Measurements from ENCODE around the gene TNPO1. TPM values are rescaled to one million over a fixed set of nuclear protein-coding genes. Genes with fewer than 3 reads are reported as not detected.

Gene TNPO1
- total RNA-seq, 4 donors from 2014 or later: 96.8 to 130 (median 111) TPM

GRCh38 chr5:72847989-72848473 lies 31.6 kb downstream of the TNPO1 start:
- H3K27ac ChIP-seq: peak overlapping the region; percentile 90 to 97 (median 96)
- intact Hi-C loops (cut with DNase I; ENCODE audit: low total_unique reads) (loop anchor here (1.0 kb wide), 1 partner anchor 32 kb away; the partner anchor contains the start of gene TNPO1), in situ Hi-C loops (cut with MboI; ENCODE audit: low sequenced_read_pairs in 4 of 4) (loop anchor here in 2 of 4 donors (10.0 to 25.0 kb wide), 2 partner anchors 233 to 486 kb away; no protein-coding TSS in a partner anchor)
- no peaks in the 10 kb centered on the region for H3K9me3 ChIP-seq
- ATAC-seq: peak; percentile 89 to 90
- peak; percentile 94 to 95 for TF ChIP-seq POLR2A (IDR thresholded peaks at IDR 0.05)
- TF ChIP-seq CTCF (IDR thresholded peaks at IDR 0.05 in 4 of 5, conservative IDR thresholded peaks at IDR 0.05 in 1 of 5): peak in 1 of 5 experiments; percentile 8
- H3K4me1 ChIP-seq: peaks cover 76 to 83% of the 10 kb centered on the region in 2 donors
- DNase-seq: peak; percentile 87 to 92
- H3K27me3 ChIP-seq: no peaks in the 10 kb centered on the region
- no peaks in the 10 kb centered on the region for H3K36me3 ChIP-seq
- H3K4me3 ChIP-seq: peak overlapping the region; percentile 81 to 92 (median 91)

GRCh38 chr5:72848474-72849428 lies 32.3 kb downstream of the TNPO1 start:
- intact Hi-C loops (cut with DNase I; ENCODE audit: low total_unique reads): loop anchor here (1.0 kb wide), 1 partner anchor 32 kb away; the partner anchor contains the start of gene TNPO1
- H3K9me3 ChIP-seq: no peaks in the 10 kb centered on the region
- ATAC-seq (peak; percentile 60 to 73), DNase-seq (peak; percentile 41 to 52)
- no peaks in the 10 kb centered on the region for H3K36me3 ChIP-seq
- in situ Hi-C loops (cut with MboI; ENCODE audit: low sequenced_read_pairs in 4 of 4): loop anchor here in 2 of 4 donors (10.0 to 25.0 kb wide), 2 partner anchors 234 to 486 kb away; no protein-coding TSS in a partner anchor
- H3K27ac ChIP-seq: peak overlapping the region; percentile 90 to 97 (median 96)
- TF ChIP-seq CTCF (IDR thresholded peaks at IDR 0.05 in 4 of 5, conservative IDR thresholded peaks at IDR 0.05 in 1 of 5) (no peak), POLR2A (IDR thresholded peaks at IDR 0.05) (peak; percentile 11 to 41)
- H3K4me3 ChIP-seq: peak overlapping the region; percentile 81 to 92 (median 91)
- peaks cover 75 to 82% of the 10 kb centered on the region in 2 donors for H3K4me1 ChIP-seq
- H3K27me3 ChIP-seq: no peaks in the 10 kb centered on the region

- no peak for ATAC-seq
- H3K4me1 ChIP-seq: peaks cover 74 to 75% of the 10 kb centered on the region in 2 donors
- no peak for TF ChIP-seq POLR2A (IDR thresholded peaks at IDR 0.05)
- no peak for TF ChIP-seq CTCF (IDR thresholded peaks at IDR 0.05 in 4 of 5, conservative IDR thresholded peaks at IDR 0.05 in 1 of 5)
- peak overlapping the region; percentile 63 to 90 (median 75) for H3K4me3 ChIP-seq
- H3K9me3 ChIP-seq: no peaks in the 10 kb centered on the region
- no peak for DNase-seq
- no peaks in the 10 kb centered on the region for H3K36me3 ChIP-seq
- intact Hi-C loops (cut with DNase I; ENCODE audit: low total_unique reads) (no loop called here), in situ Hi-C loops (cut with MboI; ENCODE audit: low sequenced_read_pairs in 4 of 4) (loop anchor here in 2 of 4 donors (10.0 to 25.0 kb wide), 2 partner anchors 235 to 487 kb away; no protein-coding TSS in a partner anchor)
- peak overlapping the region; percentile 90 to 97 (median 96) for H3K27ac ChIP-seq
- no peaks in the 10 kb centered on the region for H3K27me3 ChIP-seq
These were observed 33.1 kb downstream of the TNPO1 start for GRCh38 chr5:72849546-72849945.

GRCh38 chr5:72850113-72850512 lies 33.7 kb downstream of the TNPO1 start:
- Histone ChIP-seq H3K4me3 (peak overlapping the region; percentile 63 to 90 (median 75)), H3K27ac (peak overlapping the region; percentile 90 to 97 (median 96)), H3K9me3 (no peaks in the 10 kb centered on the region), H3K36me3 (peaks cover 0 to 2% of the 10 kb centered on the region in 2 donors), H3K4me1 (peaks cover 68 to 72% of the 10 kb centered on the region in 2 donors), H3K27me3 (no peaks in the 10 kb centered on the region)
- TF ChIP-seq POLR2A (IDR thresholded peaks at IDR 0.05): no peak
- in situ Hi-C loops (cut with MboI; ENCODE audit: low sequenced_read_pairs in 4 of 4) (no loop called here), intact Hi-C loops (cut with DNase I; ENCODE audit: low total_unique reads) (no loop called here)
- no peak for DNase-seq
- no peak for ATAC-seq
